Pancreas (tissue), 10 donors: ENCODE results near the gene OPN1MW. TPM values are rescaled to one million over a fixed set of nuclear protein-coding genes. Genes with fewer than 3 reads are reported as not detected.
"Not testable (repeated sequence)": the region's sequence is repeated elsewhere in the genome, so short reads cannot be mapped to it uniquely, and the experiment has no call there.

Experiments
- ATAC-seq, 4 donors: fragments of 200-7000 bp; cut with Tn5 transposase; one replicate each; pipeline versions ENCODE4 v1.8.0 to v1.9.1; 2020; ENCODE audit warnings: mild to moderate bottlenecking in 4 of 4, moderate library complexity in 4 of 4
- DNase-seq, 6 donors: peaks; one replicate each; pipeline ENCODE4 v3.0.0-alpha.2; 2020
- FAIRE-seq: peaks from 2 replicates; lab custom pipeline; 2012; peaks lifted over from hg19 to GRCh38; lab: Jason Lieb, UNC
- H3K27ac ChIP-seq, 4 donors: fragments of 200-600 bp; sonication (generic); 1 replicate in 3 of 4; 2 replicates in 1 of 4; pipeline versions ENCODE4 v1.5.0 to v1.8.0; 2020
- H3K27me3 ChIP-seq, 4 donors: fragments of 200-600 bp; one replicate each; pipeline ENCODE4 v1.8.0; 2021
- H3K36me3 ChIP-seq, 3 donors: fragments of 200-600 bp; sonication (generic) in 1 of 3; one replicate each; pipeline versions ENCODE4 v1.5.0 to v1.8.0; 2020 to 2021
- H3K4me1 ChIP-seq, 3 donors: fragments of 200-600 bp; one replicate each; pipeline ENCODE4 v1.8.0; 2021
- H3K4me3 ChIP-seq, 4 donors: fragments of 200-600 bp; sonication (generic) in 2 of 4; one replicate each; pipeline versions ENCODE4 v1.5.0 to v1.8.0; 2020 to 2021
- H3K9me3 ChIP-seq, 4 donors: fragments of 200-600 bp; one replicate each; pipeline ENCODE4 v1.8.0; 2021
- CTCF ChIP-seq, 4 donors: fragments of 200-600 bp; sonication (generic) in 3 of 4; IDR thresholded peaks; one replicate each; pipeline versions ENCODE4 v1.5.0 to v1.8.0; 2021; ENCODE audit warnings: antibody characterized with exemption in 4 of 4
- WGBS, 2 donors: extraction: QIAGEN DNeasy Blood & Tissue Kit; methylation state at CpG; one replicate each; pipeline ENCODE4 v1.1.7; 2013; 5-methylcytosine and 5-hydroxymethylcytosine counted together
- intact Hi-C, 3 donors: fragments of 100-400 bp; cut with DNase I; formaldehyde crosslinking; loops; one replicate each; pipeline versions ENCODE4 v1.11.1 to v1.14.2; 2022
- polyA plus RNA-seq, 2 donors: library from polyadenylated mRNA; stranded (reverse); fragments of 200-250 nt; gene quantifications; one replicate each; pipeline ENCODE4 v1.2.3, GENCODE V29; 2013
- total RNA-seq, 6 donors: library from RNA; stranded (reverse); fragmentation: NEBNext Ultra II Directional in 4 of 6; extraction: Animal tissue kit (Norgen Biotek cat#: 25700) in 4 of 6; gene quantifications; one replicate each; pipeline versions ENCODE4 v1.2.1 to v1.2.4, GENCODE V29; 2021 to 2023
- donor health status: healthy with polysubstance abuse.
- donor health status: DM: no; HTN: no; CAD: no; lungs with moderate emphysema.
- donor health status: DM: no; HTN: no; CAD: no.
- donor health status: control.
- donor health status: control.
- donor health status: Bipolar disorder and iron deficiency.
- donor health status: DM: yes; HTN: yes; CAD: no.
- donor health status: DM: no; HTN: no; CAD: no.
- donor health status: DM: no; HTN: no; CAD: no.
- donor health status: DM: yes; HTN: yes; CAD: no.

OPN1MW gene
- total and polyA plus RNA-seq, 8 donors = not detected

- no peaks in the 10 kb centered on the region for H3K9me3 ChIP-seq
- H3K36me3 ChIP-seq = no peaks in the 10 kb centered on the region
- H3K4me1 ChIP-seq = no peaks in the 10 kb centered on the region
- TF ChIP-seq CTCF (IDR thresholded peaks at IDR 0.05) = no peak
- FAIRE-seq (no peak), ATAC-seq (no peak), DNase-seq (peak in 1 of 6 donors; percentile 45)
- no peak overlapping the region for H3K27ac ChIP-seq
- 75 to 78% methylated on average over 10 of the region's 10 CpGs for WGBS, 2 donors
- intact Hi-C loops = no loop called here
- peaks cover 0 to 10% (median 0%) of the 10 kb centered on the region in 4 donors for H3K27me3 ChIP-seq
- H3K4me3 ChIP-seq = no peak overlapping the region
Measured at GRCh38 chrX:154140742-154141141, 41.7 kb upstream of the OPN1MW start.

GRCh38 chrX:154142386-154142785 lies 40.0 kb upstream of the OPN1MW start:
- Histone ChIP-seq H3K4me3 (no peak overlapping the region), H3K9me3 (no peaks in the 10 kb centered on the region), H3K27ac (no peak overlapping the region), H3K4me1 (no peaks in the 10 kb centered on the region), H3K27me3 (no peaks in the 10 kb centered on the region), H3K36me3 (no peaks in the 10 kb centered on the region)
- 86 to 93% methylated on average over 8 of the region's 8 CpGs for WGBS, 2 donors
- no peak for DNase-seq
- intact Hi-C loops = no loop called here
- ATAC-seq = no peak
- TF ChIP-seq CTCF (IDR thresholded peaks at IDR 0.05) = no peak
- FAIRE-seq = no peak

- Histone ChIP-seq H3K27me3 (no peaks in the 10 kb centered on the region), H3K4me1 (no peaks in the 10 kb centered on the region), H3K27ac (no peak overlapping the region), H3K9me3 (no peaks in the 10 kb centered on the region), H3K4me3 (no peak overlapping the region), H3K36me3 (no peaks in the 10 kb centered on the region)
- intact Hi-C loops = no loop called here
- WGBS, 2 donors = 86 to 88% methylated on average over 23 of the region's 23 CpGs
- no peak for ATAC-seq
- DNase-seq = peak in 1 of 6 donors; percentile 56
- FAIRE-seq = no peak
- no peak for TF ChIP-seq CTCF (IDR thresholded peaks at IDR 0.05)
Measured at GRCh38 chrX:154142950-154143745, 39.2 kb upstream of the OPN1MW start.

GRCh38 chrX:154144010-154144409 lies 38.4 kb upstream of the OPN1MW start, which contains the start of gene OPN1LW:
Gene OPN1LW (plus strand): TSS chrX:154144243. CDS start chrX:154144284, 41 bp downstream.
- H3K9me3 ChIP-seq, intact Hi-C loops: not testable (repeated sequence)

GRCh38 chrX:154151030-154151429 lies 31.4 kb upstream of the OPN1MW start:
- H3K27me3 ChIP-seq, H3K36me3 ChIP-seq, FAIRE-seq, DNase-seq, ATAC-seq, H3K4me3 ChIP-seq, H3K9me3 ChIP-seq, H3K27ac ChIP-seq, H3K4me1 ChIP-seq, intact Hi-C loops: not testable (repeated sequence)
- WGBS, 2 donors = 75 to 97% methylated on average over 1 of the region's 6 CpGs

More at GRCh38 chrX:154144010-154144409, 38.4 kb upstream of the OPN1MW start, which contains the start of gene OPN1LW:
- peak in 1 of 6 donors; percentile 46 for DNase-seq
- 88 to 92% methylated on average over 12 to 13 of the region's 15 CpGs for WGBS, 2 donors
- H3K27me3 ChIP-seq, FAIRE-seq, H3K4me1 ChIP-seq, H3K4me3 ChIP-seq, H3K27ac ChIP-seq, ATAC-seq, H3K36me3 ChIP-seq: not testable (repeated sequence)

GRCh38 chrX:154156221-154156620 lies 26.2 kb upstream of the OPN1MW start:
- WGBS, 2 donors = 86 to 93% methylated on average over 9 to 10 of the region's 11 CpGs
- ATAC-seq, H3K9me3 ChIP-seq, H3K4me1 ChIP-seq, H3K36me3 ChIP-seq, H3K4me3 ChIP-seq, intact Hi-C loops, H3K27ac ChIP-seq, FAIRE-seq, H3K27me3 ChIP-seq: not testable (repeated sequence)
- DNase-seq = peak in 1 of 6 donors; percentile 20

- DNase-seq, H3K36me3 ChIP-seq, H3K4me1 ChIP-seq, H3K27ac ChIP-seq, H3K4me3 ChIP-seq, H3K27me3 ChIP-seq, H3K9me3 ChIP-seq, intact Hi-C loops: not testable (repeated sequence)
- ATAC-seq (peak in 1 of 4 donors; percentile 27), FAIRE-seq (peak; percentile 95)
- no CpG with 5 or more reads among the region's 2 CpGs for WGBS, 2 donors
Measured at GRCh38 chrX:154157207-154157606, 25.2 kb upstream of the OPN1MW start.

- H3K36me3 ChIP-seq, DNase-seq, H3K9me3 ChIP-seq, FAIRE-seq, H3K4me3 ChIP-seq, ATAC-seq, H3K4me1 ChIP-seq, H3K27ac ChIP-seq, H3K27me3 ChIP-seq, intact Hi-C loops: not testable (repeated sequence)
- WGBS, 2 donors = no CpG with 5 or more reads among the region's 15 CpGs
Measured at GRCh38 chrX:154159345-154159744, 23.1 kb upstream of the OPN1MW start.

- H3K36me3 ChIP-seq, DNase-seq, H3K9me3 ChIP-seq, FAIRE-seq, H3K27me3 ChIP-seq, H3K27ac ChIP-seq, ATAC-seq, H3K4me3 ChIP-seq, H3K4me1 ChIP-seq, intact Hi-C loops: not testable (repeated sequence)
- no CpG with 5 or more reads among the region's 8 CpGs for WGBS, 2 donors
Measured at GRCh38 chrX:154164902-154165301, 17.5 kb upstream of the OPN1MW start.
